GM18505 (cell line): ENCODE data around the gene SLCO1A2.

ENCODE experiments used
- ATAC-seq: cut with Tn5 transposase; IDR thresholded peaks from one replicate; pipeline ENCODE4 v1.9.1; 2021; ENCODE audit not compliant: unreplicated experiment
- POLR2A ChIP-seq: IDR thresholded peaks from 4 replicates; pipeline ENCODE4 v1.6.1; 2011; ENCODE audit warnings: borderline replicate concordance; ENCODE audit not compliant: insufficient read depth, insufficient read length; ENCODE audit errors: extremely low read depth

The SLCO1A2 gene

GRCh38 chr12:21221072-21221471 is 113.6 kb downstream of the SLCO1A2 start:
- ATAC-seq: no peak
- no peak for TF ChIP-seq POLR2A

- no peak for TF ChIP-seq POLR2A
- no peak for ATAC-seq
These were observed 114.5 kb downstream of the SLCO1A2 start for GRCh38 chr12:21220266-21220665.

DNA sequence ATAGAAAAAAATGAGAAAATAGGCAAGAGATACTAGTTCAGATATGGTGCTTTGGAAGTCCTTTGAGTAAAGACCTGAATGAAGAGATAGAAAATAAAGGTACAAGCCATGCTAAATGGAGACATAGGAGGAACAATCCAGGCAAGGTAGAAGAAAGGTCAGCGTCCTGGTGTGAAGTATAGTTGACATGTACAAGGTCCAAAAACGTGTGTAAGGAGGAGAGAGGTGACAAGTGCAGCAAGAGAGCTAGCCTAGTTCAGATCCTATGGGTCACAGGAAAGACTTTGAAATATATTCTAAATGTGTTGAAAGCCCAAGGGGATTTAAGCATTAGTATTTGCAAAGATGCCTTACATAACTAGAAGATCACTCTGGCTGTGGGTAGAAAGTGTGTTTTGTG is 115.5 kb downstream of the SLCO1A2 start:
- no peak for ATAC-seq

More for the DNA sequence above, 115.5 kb downstream of the SLCO1A2 start:
- no peak for TF ChIP-seq POLR2A
